Testis (tissue), 3 donors: ENCODE measurements around the gene EEFSEC. TPM values are rescaled to one million over a fixed set of nuclear protein-coding genes. Genes with fewer than 3 reads are reported as not detected.

ENCODE experiments used
- DNase-seq: peaks from one replicate; pipeline ENCODE4 v3.0.0-alpha.2; 2019
- H3K27ac ChIP-seq, 2 donors: fragments of 200-600 bp; sonication (generic); one replicate each; pipeline ENCODE4 v1.5.1; 2019
- H3K27me3 ChIP-seq: fragments of 200-600 bp; sonication (generic); one replicate; pipeline ENCODE4 v1.5.1; 2019
- H3K36me3 ChIP-seq: fragments of 200-600 bp; sonication (generic); one replicate; pipeline ENCODE4 v1.5.1; 2017; ENCODE audit warnings: low read depth; ENCODE audit errors: missing control alignments
- H3K4me1 ChIP-seq: fragments of 200-600 bp; sonication (generic); one replicate; pipeline ENCODE4 v1.5.1; 2019
- H3K4me3 ChIP-seq, 2 donors: fragments of 200-600 bp; sonication (generic); one replicate each; pipeline ENCODE4 v1.5.1; 2017 to 2019
- H3K9me3 ChIP-seq: fragments of 200-600 bp; sonication (generic); one replicate; pipeline ENCODE4 v1.5.1; 2017
- CTCF ChIP-seq, 3 experiments: fragments of 450-650 bp in 2 of 3; fragments of 200-600 bp in 1 of 3; sonication (generic) in 1 of 3; IDR thresholded peaks; one replicate each; pipeline ENCODE4 v1.5.1; 2016 to 2019; ENCODE audit warnings: antibody characterized with exemption in 3 of 3, mild to moderate bottlenecking in 2 of 3, moderate library complexity in 1 of 3
- POLR2A ChIP-seq: fragments of 450-650 bp; IDR thresholded peaks from one replicate; pipeline ENCODE4 v1.6.1; 2017; ENCODE audit warnings: antibody characterized with exemption, mild to moderate bottlenecking, moderate library complexity
- WGBS, 2 donors: methylation state at CpG; one replicate each; pipeline ENCODE4 v1.1.5; 2018; 5-methylcytosine and 5-hydroxymethylcytosine counted together
- intact Hi-C: fragments of 100-400 bp; cut with DNase I; formaldehyde crosslinking; loops from one replicate; pipeline ENCODE4 v1.15.1; 2023; ENCODE audit warnings: low total_unique reads
- polyA plus RNA-seq: library from polyadenylated mRNA; stranded (reverse); fragments of 350-450 nt; fragmentation: Illumina TruSeq; extraction: RNeasy Lipid Tissue Mini Kit (QIAGEN cat#74804); gene quantifications from one replicate; pipeline ENCODE4 v1.2.3, GENCODE V29; 2014; ENCODE audit warnings: low read depth, low replicate concordance; ENCODE audit not compliant: insufficient read depth
- total RNA-seq, 2 donors: library from RNA; depleted of rRNA; stranded (reverse); fragments of >200 nt; gene quantifications; one replicate each; pipeline ENCODE4 v1.2.3, GENCODE V29; 2016

Gene EEFSEC
- total and polyA plus RNA-seq, 3 donors from 2014 or later, result 35.4 to 40.3 (median 35.4) TPM

GRCh38 chr3:128357538-128357937 lies 204.3 kb downstream of the EEFSEC start:
- no peak for DNase-seq
- no peaks in the 10 kb centered on the region for H3K9me3 ChIP-seq
- H3K27me3 ChIP-seq, result no peaks in the 10 kb centered on the region
- no peak overlapping the region for H3K4me3 ChIP-seq
- no peaks in the 10 kb centered on the region for H3K36me3 ChIP-seq
- no peak overlapping the region for H3K27ac ChIP-seq
- WGBS, 2 donors, result 95 to 98% methylated on average over 5 to 6 of the region's 6 CpGs
- H3K4me1 ChIP-seq, result peaks cover 17% of the 10 kb centered on the region
- TF ChIP-seq POLR2A, result no peak
- no peak for TF ChIP-seq CTCF (IDR thresholded peaks at IDR 0.05)
- intact Hi-C loops, result no loop called here

DNA sequence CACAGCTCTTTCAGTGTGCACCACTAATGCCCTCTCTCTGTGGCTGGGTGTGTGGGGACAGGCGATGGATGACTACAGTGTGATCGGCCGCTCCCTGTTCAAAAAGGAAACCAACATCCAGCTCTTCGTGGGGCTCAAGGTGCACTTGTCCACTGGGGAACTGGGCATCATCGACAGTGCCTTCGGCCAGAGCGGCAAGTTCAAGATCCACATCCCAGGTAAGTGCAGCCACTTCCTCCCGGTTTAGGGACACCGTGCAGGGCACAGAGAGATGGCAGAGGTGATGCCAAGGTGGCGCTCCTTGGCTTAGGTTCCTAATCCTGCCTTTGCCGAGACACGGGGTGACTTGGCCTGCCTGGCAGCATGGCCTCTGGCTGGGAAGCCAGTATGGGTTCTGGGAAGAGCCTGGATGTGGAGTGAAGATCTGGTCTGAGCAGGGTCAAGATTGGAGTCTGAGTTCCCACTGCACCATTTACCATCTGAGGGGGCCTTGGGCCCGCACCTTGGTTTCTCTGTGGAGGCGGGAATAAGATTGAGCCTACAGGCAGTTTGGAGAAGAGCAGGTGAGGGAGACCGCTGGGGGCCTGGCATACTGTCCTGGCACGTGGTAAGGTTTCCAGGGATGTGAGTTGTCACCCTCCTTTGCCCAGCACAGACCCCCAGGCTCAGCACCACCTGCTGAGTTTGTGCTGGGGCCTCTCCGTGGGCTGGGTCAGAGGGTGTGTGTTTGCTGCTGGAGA lies 205.0 kb downstream of the EEFSEC start:
- Histone ChIP-seq H3K4me1 (peaks cover 17% of the 10 kb centered on the region), H3K4me3 (no peak overlapping the region), H3K27ac (no peak overlapping the region), H3K9me3 (no peaks in the 10 kb centered on the region), H3K27me3 (no peaks in the 10 kb centered on the region), H3K36me3 (no peaks in the 10 kb centered on the region)
- TF ChIP-seq POLR2A (no peak), CTCF (IDR thresholded peaks at IDR 0.05) (no peak)
- intact Hi-C loops, result no loop called here
- WGBS, 2 donors, result 68 to 98% methylated on average over 5 to 17 of the region's 17 CpGs
- DNase-seq, result no peak

DNA sequence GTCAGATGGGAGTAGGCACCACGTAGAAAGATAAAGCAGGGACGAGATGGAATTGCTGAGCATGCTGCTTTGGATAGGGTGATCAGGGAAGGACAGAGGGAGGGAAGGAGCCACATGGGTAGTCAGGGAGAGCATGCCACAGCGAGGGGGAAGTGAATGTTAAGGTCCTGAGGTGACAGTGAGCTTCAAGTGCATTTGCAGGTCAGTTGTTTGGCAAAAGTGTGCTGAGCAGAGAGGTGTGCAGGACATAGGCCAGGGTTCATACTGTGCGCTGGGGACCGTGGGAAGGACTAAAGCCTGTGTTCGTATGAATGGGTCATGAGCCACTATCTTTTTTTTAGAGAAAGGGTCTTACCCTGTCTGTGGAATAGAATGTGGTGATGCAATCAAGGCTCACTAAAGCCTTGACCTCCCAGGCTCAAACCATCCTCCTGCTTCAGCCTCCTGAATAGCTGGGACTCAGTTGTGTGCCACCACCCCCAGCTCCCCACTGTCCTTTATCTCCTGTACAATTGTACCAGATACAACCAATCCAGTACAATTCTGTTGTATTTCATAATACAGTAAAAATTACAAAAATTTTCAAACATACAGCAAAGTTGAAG lies 205.9 kb downstream of the EEFSEC start:
- Histone ChIP-seq H3K36me3 (no peaks in the 10 kb centered on the region), H3K4me1 (peaks cover 12% of the 10 kb centered on the region), H3K27me3 (no peaks in the 10 kb centered on the region), H3K27ac (no peak overlapping the region), H3K4me3 (no peak overlapping the region), H3K9me3 (no peaks in the 10 kb centered on the region)
- TF ChIP-seq POLR2A (no peak), CTCF (IDR thresholded peaks at IDR 0.05) (no peak)
- WGBS, 2 donors, result 86 to 89% methylated on average over 6 of the region's 6 CpGs
- intact Hi-C loops, result no loop called here
- no peak for DNase-seq

- TF ChIP-seq CTCF (IDR thresholded peaks at IDR 0.05) (no peak), POLR2A (no peak)
- Histone ChIP-seq H3K9me3 (no peaks in the 10 kb centered on the region), H3K27me3 (no peaks in the 10 kb centered on the region), H3K27ac (no peak overlapping the region), H3K4me3 (no peak overlapping the region), H3K4me1 (peaks cover 3% of the 10 kb centered on the region), H3K36me3 (no peaks in the 10 kb centered on the region)
- WGBS, 2 donors, result 83 to 86% methylated on average over 1 to 8 of the region's 8 CpGs
- DNase-seq, result no peak
- intact Hi-C loops, result no loop called here
These were observed 206.8 kb downstream of the EEFSEC start for GRCh38 chr3:128359846-128360642.
